Glomerular visceral epithelial cell (primary cell): ENCODE data around the gene DYRK2.

ENCODE experiments used
- DNase-seq: peaks from one replicate; pipeline ENCODE4 v3.0.0-alpha.2; 2016; ENCODE audit errors: extremely low spot score

The DYRK2 gene

GRCh38 chr12:67702136-67702535 lies 53.6 kb downstream of the DYRK2 start:
- no peak for DNase-seq

GRCh38 chr12:67704071-67704470 lies 55.5 kb downstream of the DYRK2 start:
- no peak for DNase-seq

GRCh38 chr12:67705394-67706370 lies 57.1 kb downstream of the DYRK2 start:
- no peak for DNase-seq

GRCh38 chr12:67709367-67709954 lies 60.9 kb downstream of the DYRK2 start:
- no peak for DNase-seq

GRCh38 chr12:67710582-67710981 lies 62.0 kb downstream of the DYRK2 start:
- DNase-seq, result peak; percentile 17

- no peak for DNase-seq
Observed at GRCh38 chr12:67712011-67712410, 63.5 kb downstream of the DYRK2 start.

- DNase-seq, result no peak
Observed at GRCh38 chr12:67714648-67715047, 66.1 kb downstream of the DYRK2 start.
